Measurements from ENCODE around the gene PAPPA2.

DNA sequence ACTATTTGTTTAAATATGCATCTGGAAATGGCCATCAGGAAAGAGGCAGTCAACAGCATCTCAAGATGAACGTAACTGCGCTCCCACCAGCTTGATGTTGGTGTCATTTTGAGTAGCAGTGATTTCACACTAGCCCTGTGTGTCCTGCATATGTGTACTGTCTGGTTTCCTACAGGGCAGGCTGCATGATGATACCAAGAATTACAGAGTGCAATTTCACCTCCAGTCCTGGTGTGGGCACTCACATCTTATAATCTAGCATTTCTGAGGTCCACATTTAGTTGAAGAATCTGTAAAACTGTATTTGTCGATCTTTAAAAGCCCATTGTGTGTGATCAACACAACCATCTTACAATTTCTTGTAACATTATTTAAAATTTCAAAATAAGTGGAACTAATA, 336.4 kb downstream of the PAPPA2 start:
- no peak for TF ChIP-seq POLR2A (IDR thresholded peaks at IDR 0.05)
- TF ChIP-seq, protein P1, sequence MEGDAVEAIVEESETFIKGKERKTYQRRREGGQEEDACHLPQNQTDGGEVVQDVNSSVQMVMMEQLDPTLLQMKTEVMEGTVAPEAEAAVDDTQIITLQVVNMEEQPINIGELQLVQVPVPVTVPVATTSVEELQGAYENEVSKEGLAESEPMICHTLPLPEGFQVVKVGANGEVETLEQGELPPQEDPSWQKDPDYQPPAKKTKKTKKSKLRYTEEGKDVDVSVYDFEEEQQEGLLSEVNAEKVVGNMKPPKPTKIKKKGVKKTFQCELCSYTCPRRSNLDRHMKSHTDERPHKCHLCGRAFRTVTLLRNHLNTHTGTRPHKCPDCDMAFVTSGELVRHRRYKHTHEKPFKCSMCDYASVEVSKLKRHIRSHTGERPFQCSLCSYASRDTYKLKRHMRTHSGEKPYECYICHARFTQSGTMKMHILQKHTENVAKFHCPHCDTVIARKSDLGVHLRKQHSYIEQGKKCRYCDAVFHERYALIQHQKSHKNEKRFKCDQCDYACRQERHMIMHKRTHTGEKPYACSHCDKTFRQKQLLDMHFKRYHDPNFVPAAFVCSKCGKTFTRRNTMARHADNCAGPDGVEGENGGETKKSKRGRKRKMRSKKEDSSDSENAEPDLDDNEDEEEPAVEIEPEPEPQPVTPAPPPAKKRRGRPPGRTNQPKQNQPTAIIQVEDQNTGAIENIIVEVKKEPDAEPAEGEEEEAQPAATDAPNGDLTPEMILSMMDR (IDR thresholded peaks at IDR 0.05) = no peak

All from lower leg skin (tissue), 3 donors.